Gastrocnemius medialis (tissue), 4 donors: Measurements from ENCODE around the gene CCDC186. TPM values are rescaled to one million over a fixed set of nuclear protein-coding genes. Genes with fewer than 3 reads are reported as not detected.

Experiments used
- ATAC-seq, 2 donors: fragments of 150-250 bp; one replicate each; pipeline ENCODE4 v1.9.1; 2016
- DNase-seq, 2 donors: peaks; one replicate each; pipeline ENCODE4 v3.0.0-alpha.2; 2019
- H3K27ac ChIP-seq, 4 donors: fragments of 200-600 bp; sonication (generic); 1 replicate in 1 of 4; 2 replicates in 3 of 4; pipeline ENCODE4 v1.5.1; 2016 to 2018; ENCODE audit warnings: mild to moderate bottlenecking in 2 of 4, moderate library complexity in 1 of 4
- H3K27me3 ChIP-seq, 3 donors: fragments of 200-600 bp; sonication (generic) in 2 of 3; 1 replicate in 1 of 3; 2 replicates in 2 of 3; pipeline versions ENCODE4 v1.5.1 to v1.6.0; 2016 to 2019; ENCODE audit warnings: mild to moderate bottlenecking in 1 of 3, moderate library complexity in 1 of 3
- H3K36me3 ChIP-seq, 2 donors: fragments of 200-600 bp; sonication (generic) in 1 of 2; one replicate each; pipeline ENCODE4 v1.5.1; 2017 to 2018
- H3K4me1 ChIP-seq, 2 donors: fragments of 200-600 bp; sonication (generic) in 1 of 2; one replicate each; pipeline ENCODE4 v1.5.1; 2016 to 2017; ENCODE audit warnings: mild to moderate bottlenecking in 2 of 2
- H3K4me3 ChIP-seq, 4 donors: fragments of 200-600 bp; sonication (generic) in 3 of 4; 1 replicate in 1 of 4; 2 replicates in 3 of 4; pipeline ENCODE4 v1.5.1; 2016 to 2019; ENCODE audit warnings: mild to moderate bottlenecking in 2 of 4
- H3K9me3 ChIP-seq, 3 donors: fragments of 200-600 bp; sonication (generic) in 2 of 3; 1 replicate in 1 of 3; 2 replicates in 2 of 3; pipeline ENCODE4 v1.5.1; 2016 to 2019
- CTCF ChIP-seq, 5 experiments: fragments of 450-650 bp in 3 of 5; fragments of 200-600 bp in 2 of 5; sonication (generic) in 2 of 5; IDR thresholded peaks in 4 of 5; conservative IDR thresholded peaks in 1 of 5; 1 replicate in 4 of 5; 2 replicates in 1 of 5; pipeline ENCODE4 v1.5.1; 2016 to 2019; ENCODE audit warnings: antibody characterized with exemption in 5 of 5, mild to moderate bottlenecking in 3 of 5, moderate library complexity in 3 of 5
- POLR2A ChIP-seq, 2 donors: fragments of 450-650 bp; IDR thresholded peaks; one replicate each; pipeline ENCODE4 v1.6.1; 2017; ENCODE audit warnings: antibody characterized with exemption in 2 of 2, mild to moderate bottlenecking in 2 of 2, moderate library complexity in 2 of 2
- in situ Hi-C, 4 donors: fragments of 200-750 bp; cut with MboI; loops; one replicate each; pipeline versions ENCODE4 v1.15.0 to v1.8.0; 2017; ENCODE audit warnings: low sequenced_read_pairs in 4 of 4
- intact Hi-C: fragments of 100-400 bp; cut with DNase I; formaldehyde crosslinking; loops from one replicate; pipeline ENCODE4 v1.15.1; 2023; ENCODE audit warnings: low total_unique reads
- total RNA-seq, 4 donors: library from RNA; depleted of rRNA; stranded (reverse); fragments of >200 nt; gene quantifications; one replicate each; pipeline versions ENCODE4 v1.1.0 to v1.2.3, GENCODE V29; 2016

Gene CCDC186
- total RNA-seq, 4 donors from 2014 or later: 8.8 to 14.5 (median 9.8) TPM

GRCh38 chr10:114179747-114180146 is 5.7 kb upstream of the CCDC186 start:
- Histone ChIP-seq H3K4me3 (no peak overlapping the region), H3K27me3 (no peaks in the 10 kb centered on the region), H3K4me1 (peaks cover 0 to 11% of the 10 kb centered on the region in 2 donors), H3K27ac (no peak overlapping the region), H3K36me3 (no peaks in the 10 kb centered on the region), H3K9me3 (no peaks in the 10 kb centered on the region)
- no peak for ATAC-seq
- TF ChIP-seq CTCF (IDR thresholded peaks at IDR 0.05 in 4 of 5, conservative IDR thresholded peaks at IDR 0.05 in 1 of 5) (no peak), POLR2A (IDR thresholded peaks at IDR 0.05) (no peak)
- DNase-seq: no peak
- in situ Hi-C loops (no loop called here), intact Hi-C loops (no loop called here)

GRCh38 chr10:114179148-114179547 is 5.1 kb upstream of the CCDC186 start, which contains the start of gene TDRD1:
TDRD1 (plus strand) TSS chr10:114179353; CDS start chr10:114187832, 8,479 bp downstream.
- H3K36me3 ChIP-seq: no peaks in the 10 kb centered on the region
- no peak within 1 kb of the TSS for H3K27ac ChIP-seq
- ATAC-seq (no peak), DNase-seq (no peak)
- H3K27me3 ChIP-seq: no peaks in the 10 kb centered on the region
- intact Hi-C loops: no loop called here
- TF ChIP-seq POLR2A (IDR thresholded peaks at IDR 0.05): no peak
- TF ChIP-seq CTCF (IDR thresholded peaks at IDR 0.05 in 4 of 5, conservative IDR thresholded peaks at IDR 0.05 in 1 of 5): no peak
- peaks cover 0 to 12% of the 10 kb centered on the region in 2 donors for H3K4me1 ChIP-seq
- H3K9me3 ChIP-seq: no peaks in the 10 kb centered on the region
- in situ Hi-C loops: no loop called here
- H3K4me3 ChIP-seq: no peak within 1 kb of the TSS

GRCh38 chr10:114176511-114176910 is 2.5 kb upstream of the CCDC186 start:
- no peak overlapping the region for H3K4me3 ChIP-seq
- TF ChIP-seq CTCF (IDR thresholded peaks at IDR 0.05 in 4 of 5, conservative IDR thresholded peaks at IDR 0.05 in 1 of 5) (no peak), POLR2A (IDR thresholded peaks at IDR 0.05) (no peak)
- in situ Hi-C loops: no loop called here
- no peaks in the 10 kb centered on the region for H3K9me3 ChIP-seq
- intact Hi-C loops: no loop called here
- DNase-seq (no peak), ATAC-seq (no peak)
- H3K36me3 ChIP-seq: no peaks in the 10 kb centered on the region
- peaks cover 11 to 16% of the 10 kb centered on the region in 2 donors for H3K4me1 ChIP-seq
- H3K27me3 ChIP-seq: no peaks in the 10 kb centered on the region
- H3K27ac ChIP-seq: no peak overlapping the region

GRCh38 chr10:114175667-114176066 is 1.7 kb upstream of the CCDC186 start:
- intact Hi-C loops: no loop called here
- H3K9me3 ChIP-seq: no peaks in the 10 kb centered on the region

More at GRCh38 chr10:114175667-114176066, 1.7 kb upstream of the CCDC186 start:
- no peaks in the 10 kb centered on the region for H3K27me3 ChIP-seq
- DNase-seq: no peak
- H3K27ac ChIP-seq: no peak overlapping the region
- no peak overlapping the region for H3K4me3 ChIP-seq
- no peaks in the 10 kb centered on the region for H3K36me3 ChIP-seq
- peaks cover 11 to 16% of the 10 kb centered on the region in 2 donors for H3K4me1 ChIP-seq
- in situ Hi-C loops: no loop called here
- ATAC-seq: no peak
- TF ChIP-seq CTCF (IDR thresholded peaks at IDR 0.05 in 4 of 5, conservative IDR thresholded peaks at IDR 0.05 in 1 of 5) (no peak), POLR2A (IDR thresholded peaks at IDR 0.05) (no peak)
